Naive B cell (primary cell): ENCODE data around the gene LRMDA. TPM values are rescaled to one million over a fixed set of nuclear protein-coding genes. Genes with fewer than 3 reads are reported as not detected.

Experiments
- ATAC-seq, 2 donors: fragments of 150-1000 bp; cut with Tn5 transposase; 2 replicates each; pipeline ENCODE4 v1.10.0; 2021; ENCODE audit warnings: low read depth in 2 of 2, mild to moderate bottlenecking in 2 of 2, moderate library complexity in 2 of 2
- DNase-seq: peaks from one replicate; pipeline ENCODE4 v3.0.0; 2022
- H3K27ac Mint-ChIP-seq, 6 donors: one replicate each; pipeline ENCODE4 v1.8.0; 2020 to 2022; ENCODE audit warnings: mild to moderate bottlenecking in 6 of 6, mixed read lengths in 6 of 6, moderate library complexity in 5 of 6, inconsistent platforms in 2 of 6
- H3K27me3 Mint-ChIP-seq, 3 donors: one replicate each; pipeline ENCODE4 v1.8.0; 2021 to 2022; ENCODE audit warnings: mixed read lengths in 3 of 3, mild to moderate bottlenecking in 1 of 3
- H3K36me3 Mint-ChIP-seq, 2 donors: one replicate each; pipeline ENCODE4 v1.8.0; 2020 to 2022; ENCODE audit warnings: mixed read lengths in 2 of 2, inconsistent platforms in 1 of 2, mild to moderate bottlenecking in 1 of 2
- H3K4me1 Mint-ChIP-seq, 3 donors: one replicate each; pipeline ENCODE4 v1.8.0; 2020 to 2022; ENCODE audit warnings: mixed read lengths in 3 of 3, inconsistent platforms in 1 of 3, mild to moderate bottlenecking in 1 of 3, moderate library complexity in 1 of 3
- H3K4me3 Mint-ChIP-seq, 8 donors: one replicate each; pipeline ENCODE4 v1.8.0; 2020 to 2022; ENCODE audit warnings: mild to moderate bottlenecking in 8 of 8, mixed read lengths in 8 of 8, moderate library complexity in 8 of 8, inconsistent platforms in 2 of 8
- H3K9me3 Mint-ChIP-seq, 7 donors: one replicate each; pipeline ENCODE4 v1.8.0; 2020 to 2022; ENCODE audit warnings: mixed read lengths in 7 of 7, mild to moderate bottlenecking in 5 of 7, inconsistent platforms in 2 of 7, moderate library complexity in 1 of 7
- polyA plus RNA-seq, 6 donors: library from polyadenylated mRNA; unstranded; fragments of 300-500 nt; fragmentation: Illumina TruSeq; gene quantifications; one replicate each; pipeline ENCODE4 v1.2.3, GENCODE V29; 2021; ENCODE audit warnings: low read depth in 6 of 6

LRMDA gene
- polyA plus RNA-seq, 6 donors from 2014 or later = 2.1 TPM; not detected in 5

DNA sequence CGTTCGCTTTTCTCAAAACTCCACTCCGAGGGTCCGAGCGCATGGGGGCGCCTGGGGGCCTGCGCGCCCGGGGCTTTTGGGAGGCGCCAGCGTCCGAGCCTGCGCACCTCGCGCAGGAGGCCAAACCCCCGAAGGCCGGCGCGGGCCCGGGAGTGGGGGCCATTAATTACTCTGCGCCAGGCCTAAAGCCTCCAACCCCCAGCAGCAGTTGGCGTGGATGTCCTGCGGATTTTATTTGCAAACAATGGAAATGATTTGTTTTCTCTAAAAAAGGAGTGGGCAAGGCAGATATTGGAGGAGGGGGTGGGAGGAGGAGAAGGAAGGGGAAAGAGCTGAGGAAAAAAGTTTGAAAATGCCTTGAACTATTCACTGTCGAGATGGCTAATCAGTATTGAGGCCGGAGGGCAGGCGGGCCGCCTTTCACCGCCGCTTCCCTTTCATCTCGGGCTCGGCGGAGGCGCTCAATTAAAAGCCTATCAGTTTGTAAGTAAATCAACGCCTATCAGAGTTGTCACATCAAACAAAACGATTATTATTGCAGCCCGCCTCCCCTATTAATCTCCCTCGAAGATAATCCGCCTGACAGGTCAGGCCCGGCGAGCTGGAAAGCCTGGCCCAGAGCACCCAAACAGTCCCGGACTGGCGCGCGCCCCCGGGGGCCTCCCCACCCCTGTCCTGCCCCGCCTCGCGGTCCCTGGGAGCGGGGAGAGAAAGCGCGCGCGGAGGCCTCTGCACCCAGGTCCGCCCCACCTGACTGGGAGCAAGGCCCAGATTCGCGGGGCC lies 26.4 kb upstream of the LRMDA start:
- no peak for DNase-seq
- H3K36me3 Mint-ChIP-seq = peaks cover 4 to 25% of the 10 kb centered on the region in 2 donors
- peaks cover 61 to 77% (median 71%) of the 10 kb centered on the region in 3 donors for H3K27me3 Mint-ChIP-seq
- H3K4me3 Mint-ChIP-seq = peak overlapping the region in 2 of 8 donors; percentile 15 to 59
- ATAC-seq = no peak
- H3K27ac Mint-ChIP-seq = no peak overlapping the region
- H3K9me3 Mint-ChIP-seq = peaks cover 3 to 8% (median 7%) of the 10 kb centered on the region in 7 donors
- H3K4me1 Mint-ChIP-seq = peaks cover 38 to 52% (median 38%) of the 10 kb centered on the region in 3 donors

- ATAC-seq = no peak
- peaks cover 6 to 16% (median 9%) of the 10 kb centered on the region in 7 donors for H3K9me3 Mint-ChIP-seq
- H3K4me3 Mint-ChIP-seq = peak overlapping the region in 4 of 8 donors; percentile 50 to 85 (median 64)
- H3K27ac Mint-ChIP-seq = peak overlapping the region in 2 of 6 donors; percentile 73 to 83
- H3K4me1 Mint-ChIP-seq = peaks cover 33 to 43% (median 34%) of the 10 kb centered on the region in 3 donors
- no peak for DNase-seq
- H3K36me3 Mint-ChIP-seq = peaks cover 4 to 31% of the 10 kb centered on the region in 2 donors
- H3K27me3 Mint-ChIP-seq = peaks cover 64 to 77% (median 71%) of the 10 kb centered on the region in 3 donors
Measured at GRCh38 chr10:75405598-75406461, 25.6 kb upstream of the LRMDA start.

GRCh38 chr10:75406462-75407223 lies 24.8 kb upstream of the LRMDA start:
- Mint-ChIP-seq H3K4me3 (peak overlapping the region in 7 of 8 donors; percentile 45 to 84 (median 67)), H3K4me1 (peaks cover 33 to 43% (median 34%) of the 10 kb centered on the region in 3 donors), H3K36me3 (peaks cover 4 to 34% of the 10 kb centered on the region in 2 donors), H3K27ac (peak overlapping the region in 1 of 6 donors; percentile 62), H3K27me3 (peaks cover 72 to 80% (median 78%) of the 10 kb centered on the region in 3 donors), H3K9me3 (peaks cover 6 to 17% (median 9%) of the 10 kb centered on the region in 7 donors)
- DNase-seq (no peak), ATAC-seq (no peak)

DNA sequence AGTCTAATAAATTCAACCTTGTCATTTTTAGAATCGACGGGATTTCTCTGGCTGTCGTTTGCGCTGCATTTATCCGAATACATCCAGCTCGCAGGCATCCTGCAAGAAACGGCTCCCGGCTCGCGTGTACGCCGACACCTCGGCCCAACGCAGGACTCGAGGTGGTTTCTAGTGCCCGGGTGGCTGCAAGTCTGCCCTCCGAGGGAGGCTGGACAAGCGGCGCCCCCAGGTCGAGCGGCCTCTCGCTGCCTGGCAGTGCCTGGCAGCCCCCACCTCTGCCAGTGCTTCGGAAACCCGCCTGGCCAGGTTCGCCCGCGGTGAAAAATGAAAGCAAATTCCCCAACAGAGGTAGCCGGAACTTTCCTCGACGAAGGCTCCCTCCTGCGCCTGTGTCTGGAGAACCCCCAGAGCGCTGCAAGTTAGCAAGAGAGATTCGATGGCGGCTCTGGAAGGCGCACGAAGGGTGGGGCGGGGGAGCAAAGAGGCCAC lies 24.2 kb upstream of the LRMDA start:
- Mint-ChIP-seq H3K36me3 (peaks cover 4 to 31% of the 10 kb centered on the region in 2 donors), H3K27me3 (peaks cover 69 to 78% (median 77%) of the 10 kb centered on the region in 3 donors), H3K4me3 (peak overlapping the region in 7 of 8 donors; percentile 45 to 84 (median 70)), H3K4me1 (peaks cover 30 to 39% (median 33%) of the 10 kb centered on the region in 3 donors), H3K27ac (peak overlapping the region in 1 of 6 donors; percentile 30), H3K9me3 (peaks cover 6 to 17% (median 9%) of the 10 kb centered on the region in 7 donors)
- DNase-seq (no peak), ATAC-seq (no peak)

DNA sequence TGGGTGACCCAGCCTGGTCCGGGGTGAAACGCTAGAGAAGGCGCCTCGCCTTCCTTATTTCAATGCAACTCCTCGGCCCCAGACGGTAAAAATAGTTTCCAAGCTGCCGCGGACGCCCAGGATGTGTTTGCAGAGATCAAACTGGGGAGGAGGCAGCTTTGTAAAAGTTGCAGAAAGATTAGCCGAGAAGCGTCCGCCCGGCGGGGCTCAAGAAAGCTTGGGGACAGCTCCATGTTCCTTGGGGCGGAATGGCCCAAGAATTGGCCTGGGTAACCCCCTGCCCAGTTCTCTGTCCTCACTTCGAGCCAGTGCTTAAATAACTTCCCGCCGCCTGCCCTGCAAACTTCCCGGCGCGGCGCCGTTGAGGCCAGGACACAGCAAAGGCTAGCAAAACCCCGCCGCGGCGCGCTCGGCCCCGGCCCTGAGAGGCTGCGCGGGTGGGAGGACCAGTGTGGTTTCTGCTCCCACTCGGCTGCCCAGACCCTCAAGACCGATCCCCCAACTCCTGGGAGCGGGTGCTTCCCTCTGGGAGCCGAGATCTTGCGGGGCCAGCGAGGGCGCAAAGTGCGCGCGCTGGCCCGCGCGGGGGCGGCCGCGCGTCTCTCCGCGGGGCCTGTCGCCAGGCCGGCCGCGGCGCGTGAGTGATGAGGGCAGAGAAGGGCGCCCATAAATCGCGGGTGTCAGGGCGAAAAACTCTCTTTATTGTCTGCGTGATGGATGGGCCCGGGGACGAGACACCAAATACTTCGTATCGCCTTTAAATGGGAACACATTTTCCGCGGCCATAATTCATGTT lies 23.5 kb upstream of the LRMDA start:
- Mint-ChIP-seq H3K9me3 (peaks cover 6 to 17% (median 9%) of the 10 kb centered on the region in 7 donors), H3K27me3 (peaks cover 68 to 78% (median 77%) of the 10 kb centered on the region in 3 donors), H3K27ac (no peak overlapping the region), H3K4me1 (peaks cover 25 to 32% (median 27%) of the 10 kb centered on the region in 3 donors), H3K36me3 (peaks cover 4 to 25% of the 10 kb centered on the region in 2 donors), H3K4me3 (peak overlapping the region; percentile 59 to 84 (median 76))
- no peak for ATAC-seq
- no peak for DNase-seq

- Mint-ChIP-seq H3K27ac (no peak overlapping the region), H3K36me3 (peaks cover 4 to 25% of the 10 kb centered on the region in 2 donors), H3K4me3 (peak overlapping the region in 7 of 8 donors; percentile 71 to 80 (median 76)), H3K4me1 (peaks cover 20 to 26% (median 22%) of the 10 kb centered on the region in 3 donors), H3K27me3 (peaks cover 68 to 78% (median 77%) of the 10 kb centered on the region in 3 donors), H3K9me3 (peaks cover 4 to 17% (median 9%) of the 10 kb centered on the region in 7 donors)
- DNase-seq = no peak
- ATAC-seq = no peak
Measured at GRCh38 chr10:75408509-75408875, 22.9 kb upstream of the LRMDA start.

GRCh38 chr10:75408911-75409885 lies 22.2 kb upstream of the LRMDA start:
- peaks cover 4 to 19% of the 10 kb centered on the region in 2 donors for H3K36me3 Mint-ChIP-seq
- H3K27ac Mint-ChIP-seq = peak overlapping the region in 1 of 6 donors; percentile 6
- peak overlapping the region; percentile 69 to 90 (median 83) for H3K4me3 Mint-ChIP-seq
- H3K27me3 Mint-ChIP-seq = peaks cover 70 to 78% (median 75%) of the 10 kb centered on the region in 3 donors
- H3K4me1 Mint-ChIP-seq = peaks cover 16 to 20% (median 18%) of the 10 kb centered on the region in 3 donors
- H3K9me3 Mint-ChIP-seq = peaks cover 4 to 17% (median 10%) of the 10 kb centered on the region in 7 donors
- DNase-seq = no peak
- peak; percentile 64 to 71 for ATAC-seq

GRCh38 chr10:75410132-75411005 lies 21.1 kb upstream of the LRMDA start:
- Mint-ChIP-seq H3K4me1 (peaks cover 16 to 19% (median 18%) of the 10 kb centered on the region in 3 donors), H3K27me3 (peaks cover 73 to 81% (median 77%) of the 10 kb centered on the region in 3 donors), H3K4me3 (peak overlapping the region; percentile 69 to 90 (median 83)), H3K27ac (no peak overlapping the region), H3K36me3 (peaks cover 4 to 16% of the 10 kb centered on the region in 2 donors), H3K9me3 (peaks cover 4 to 17% (median 10%) of the 10 kb centered on the region in 7 donors)
- DNase-seq = no peak
- ATAC-seq = no peak

DNA sequence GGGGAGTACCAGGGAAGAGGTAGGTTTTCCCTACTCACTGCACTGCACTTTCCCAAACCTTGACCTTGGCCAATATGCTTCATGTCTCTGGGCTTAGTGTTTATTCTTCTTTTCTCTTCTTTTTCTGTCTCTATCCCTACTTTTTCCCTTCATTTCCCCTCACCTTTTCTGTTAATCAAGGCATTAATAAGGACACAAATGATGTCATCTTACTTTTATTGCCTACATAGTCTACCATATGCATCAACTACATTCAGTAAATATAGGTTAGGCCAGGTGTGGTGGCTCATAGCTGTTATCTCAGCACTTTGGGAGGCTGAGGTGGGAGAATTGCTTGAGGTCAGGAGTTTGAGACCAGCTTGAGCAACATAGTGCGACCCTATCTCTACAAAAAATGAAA lies 16.9 kb upstream of the LRMDA start:
- H3K27me3 Mint-ChIP-seq = peaks cover 62 to 79% (median 78%) of the 10 kb centered on the region in 3 donors
- H3K27ac Mint-ChIP-seq = no peak overlapping the region

DNA sequence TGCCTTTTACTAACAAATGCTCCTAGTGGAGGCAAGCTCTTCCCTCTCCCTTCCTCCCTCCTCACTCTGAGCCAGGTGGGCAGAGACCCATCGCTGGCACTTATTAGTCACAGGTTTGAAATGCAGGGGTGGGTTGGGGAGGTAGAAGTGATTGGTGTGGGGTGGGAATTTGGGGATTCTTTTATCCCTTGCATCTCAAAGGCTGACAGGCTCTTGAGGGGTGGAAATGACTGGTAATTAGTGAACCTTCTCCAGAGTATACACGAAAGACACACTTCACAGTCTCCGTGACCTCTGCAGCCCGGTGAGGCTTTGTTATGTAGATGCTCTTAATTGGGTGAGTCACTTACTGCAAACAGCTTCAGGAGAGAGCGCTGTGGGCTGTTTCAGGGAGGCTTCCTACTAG lies 13.9 kb upstream of the LRMDA start:
- Mint-ChIP-seq H3K27ac (no peak overlapping the region), H3K27me3 (peaks cover 38 to 64% (median 58%) of the 10 kb centered on the region in 3 donors), H3K4me3 (no peak overlapping the region), H3K9me3 (peaks cover 0 to 4% (median 2%) of the 10 kb centered on the region in 7 donors), H3K4me1 (no peaks in the 10 kb centered on the region), H3K36me3 (no peaks in the 10 kb centered on the region)
- ATAC-seq = no peak
- no peak for DNase-seq

More for the DNA sequence above, 16.9 kb upstream of the LRMDA start:
- Mint-ChIP-seq H3K36me3 (peaks cover 0 to 9% of the 10 kb centered on the region in 2 donors), H3K4me3 (no peak overlapping the region), H3K4me1 (peaks cover 0 to 6% (median 4%) of the 10 kb centered on the region in 3 donors), H3K9me3 (peaks cover 2 to 13% (median 6%) of the 10 kb centered on the region in 7 donors)
- no peak for DNase-seq
- no peak for ATAC-seq
